Left ventricle myocardium inferior (tissue), 1 donor: ENCODE data around the gene GUCY2D. TPM values are rescaled to one million over a fixed set of nuclear protein-coding genes. Genes with fewer than 3 reads are reported as not detected.

Source experiments
- DNase-seq: peaks from one replicate; pipeline ENCODE4 v3.0.0-alpha.2; 2020
- H3K27ac ChIP-seq: fragments of 200-600 bp; replicated peaks from 2 replicates; pipeline ENCODE4 v1.8.0; 2021
- H3K27me3 ChIP-seq: fragments of 200-600 bp; 2 replicates; pipeline ENCODE4 v1.8.0; 2021; ENCODE audit warnings: low read depth
- H3K36me3 ChIP-seq: fragments of 200-600 bp; 2 replicates; pipeline ENCODE4 v1.8.0; 2021
- H3K4me1 ChIP-seq: fragments of 200-600 bp; 2 replicates; pipeline ENCODE4 v1.8.0; 2021
- H3K4me3 ChIP-seq: fragments of 200-600 bp; 2 replicates; pipeline ENCODE4 v1.8.0; 2021; ENCODE audit warnings: mild to moderate bottlenecking, moderate library complexity
- H3K9me3 ChIP-seq: fragments of 200-600 bp; replicated peaks from 2 replicates; pipeline ENCODE4 v1.8.0; 2021
- intact Hi-C: fragments of 100-400 bp; cut with micrococcal nuclease; formaldehyde crosslinking; loops from one replicate; pipeline ENCODE4 v1.11.0; 2022
- total RNA-seq: library from RNA; stranded (reverse); fragmentation: NEBNext Ultra II Directional; extraction: Animal tissue kit (Norgen Biotek cat#: 25700); gene quantifications from one replicate; pipeline ENCODE4 v1.2.1, GENCODE V29; 2021
- TF ChIP-seq, protein P1 (sequence below): fragments of 200-600 bp; IDR thresholded peaks from 2 replicates; pipeline ENCODE4 v1.8.0; 2021; ENCODE audit warnings: antibody characterized with exemption, mild to moderate bottlenecking, borderline replicate concordance
- donor health status: DM: no; HTN: yes; CAD: no; lungs with severe emphysema.

Gene GUCY2D
- total RNA-seq, 1 donor from 2014 or later, result not detected

DNA sequence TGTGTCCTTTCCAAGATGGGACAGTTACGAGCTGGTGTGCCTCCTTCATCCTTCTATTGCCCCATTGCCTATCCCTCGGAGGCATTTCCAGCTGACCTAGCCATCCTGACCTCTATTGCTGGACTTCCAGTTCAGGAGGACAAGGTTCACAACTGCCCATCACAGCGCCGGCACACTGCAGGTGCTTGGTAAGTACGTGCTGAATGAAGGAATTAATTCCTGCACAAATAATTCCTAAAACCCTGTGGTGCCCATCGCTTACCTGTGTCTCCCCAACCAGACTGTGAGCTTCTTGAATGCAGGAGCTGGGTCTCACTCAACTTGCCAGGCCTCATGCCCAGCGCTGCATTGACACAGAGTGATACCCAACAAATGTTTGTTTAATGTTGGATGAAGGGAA is 49.4 kb downstream of the GUCY2D start:
- no peak overlapping the region for H3K27ac ChIP-seq
- intact Hi-C loops, result no loop called here
- DNase-seq, result no peak
- no peak overlapping the region for H3K4me3 ChIP-seq
- TF ChIP-seq, protein P1, sequence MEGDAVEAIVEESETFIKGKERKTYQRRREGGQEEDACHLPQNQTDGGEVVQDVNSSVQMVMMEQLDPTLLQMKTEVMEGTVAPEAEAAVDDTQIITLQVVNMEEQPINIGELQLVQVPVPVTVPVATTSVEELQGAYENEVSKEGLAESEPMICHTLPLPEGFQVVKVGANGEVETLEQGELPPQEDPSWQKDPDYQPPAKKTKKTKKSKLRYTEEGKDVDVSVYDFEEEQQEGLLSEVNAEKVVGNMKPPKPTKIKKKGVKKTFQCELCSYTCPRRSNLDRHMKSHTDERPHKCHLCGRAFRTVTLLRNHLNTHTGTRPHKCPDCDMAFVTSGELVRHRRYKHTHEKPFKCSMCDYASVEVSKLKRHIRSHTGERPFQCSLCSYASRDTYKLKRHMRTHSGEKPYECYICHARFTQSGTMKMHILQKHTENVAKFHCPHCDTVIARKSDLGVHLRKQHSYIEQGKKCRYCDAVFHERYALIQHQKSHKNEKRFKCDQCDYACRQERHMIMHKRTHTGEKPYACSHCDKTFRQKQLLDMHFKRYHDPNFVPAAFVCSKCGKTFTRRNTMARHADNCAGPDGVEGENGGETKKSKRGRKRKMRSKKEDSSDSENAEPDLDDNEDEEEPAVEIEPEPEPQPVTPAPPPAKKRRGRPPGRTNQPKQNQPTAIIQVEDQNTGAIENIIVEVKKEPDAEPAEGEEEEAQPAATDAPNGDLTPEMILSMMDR, result no peak
- no peaks in the 10 kb centered on the region for H3K36me3 ChIP-seq
- no peaks in the 10 kb centered on the region for H3K9me3 ChIP-seq
- H3K27me3 ChIP-seq, result peaks cover 34% of the 10 kb centered on the region
- no peaks in the 10 kb centered on the region for H3K4me1 ChIP-seq

DNA sequence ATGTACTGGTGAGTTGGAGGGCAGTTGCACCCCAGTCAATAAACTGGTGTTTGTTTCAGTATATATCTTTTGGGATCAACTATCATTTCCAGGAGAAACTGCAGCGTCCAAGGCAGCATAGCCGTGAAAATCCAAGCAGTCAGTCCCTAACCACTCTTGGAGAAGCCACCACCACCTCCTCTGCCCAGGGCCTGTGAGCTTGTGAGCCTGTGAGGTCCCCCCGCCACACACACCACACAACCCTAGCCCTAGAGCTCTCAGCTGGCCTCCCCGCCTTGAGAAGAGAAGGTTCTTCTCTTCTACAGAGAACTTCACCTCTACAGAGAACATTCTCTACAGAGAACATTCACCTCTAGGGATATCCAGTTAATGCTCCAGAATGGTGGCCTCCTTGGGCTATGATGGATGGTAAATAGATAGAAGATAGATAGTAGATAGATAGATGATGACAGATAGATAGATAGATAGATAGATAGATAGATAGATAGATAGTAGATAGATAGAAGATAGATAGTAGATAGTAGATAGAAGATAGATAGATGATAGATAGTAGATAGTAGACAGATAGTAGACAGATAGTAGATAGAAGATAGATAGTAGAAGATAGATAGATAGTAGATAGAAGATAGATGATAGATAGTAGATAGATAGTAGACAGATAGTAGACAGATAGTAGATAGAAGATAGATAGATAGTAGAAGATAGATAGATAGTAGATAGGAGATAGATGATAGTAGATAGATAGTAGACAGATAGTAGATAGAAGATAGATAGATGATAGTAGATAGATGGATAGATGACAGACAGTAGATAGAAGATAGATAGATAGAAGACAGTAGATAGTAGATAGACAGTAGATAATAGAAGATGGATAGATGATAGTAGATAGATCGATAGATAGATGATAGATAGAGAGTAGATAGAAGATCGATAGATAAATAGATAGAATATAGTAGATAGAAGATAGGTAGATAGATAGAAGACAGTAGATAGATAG is 50.1 kb downstream of the GUCY2D start:
- Histone ChIP-seq H3K36me3 (no peaks in the 10 kb centered on the region), H3K4me1 (no peaks in the 10 kb centered on the region), H3K4me3 (no peak overlapping the region), H3K9me3 (no peaks in the 10 kb centered on the region), H3K27me3 (peaks cover 35% of the 10 kb centered on the region), H3K27ac (no peak overlapping the region)
- DNase-seq, result no peak
- intact Hi-C loops, result no loop called here
- TF ChIP-seq, protein P1, result no peak

DNA sequence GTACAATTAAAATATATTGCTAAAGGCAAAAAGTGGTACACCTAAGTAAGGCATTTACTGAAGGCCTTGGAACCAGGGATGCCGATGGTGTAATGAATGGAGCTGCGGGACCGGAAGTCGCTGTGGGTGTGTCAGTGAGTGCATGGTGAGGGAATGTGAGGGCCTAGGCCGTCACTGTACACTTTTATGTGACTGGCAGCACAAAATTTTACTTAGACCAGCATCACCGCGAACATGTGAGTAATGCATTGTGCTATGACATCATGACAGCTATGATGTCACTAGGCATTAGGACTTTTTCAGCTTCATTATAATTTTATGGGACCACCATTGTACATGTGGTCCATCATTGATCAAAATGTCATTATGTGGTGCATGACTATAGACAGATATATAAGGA is 51.2 kb downstream of the GUCY2D start:
- intact Hi-C loops, result no loop called here
- H3K36me3 ChIP-seq, result no peaks in the 10 kb centered on the region
- DNase-seq, result no peak
- H3K27me3 ChIP-seq, result peaks cover 38% of the 10 kb centered on the region
- no peaks in the 10 kb centered on the region for H3K9me3 ChIP-seq
- TF ChIP-seq, protein P1, result no peak
- H3K4me3 ChIP-seq, result no peak overlapping the region
- no peaks in the 10 kb centered on the region for H3K4me1 ChIP-seq
- H3K27ac ChIP-seq, result no peak overlapping the region

DNA sequence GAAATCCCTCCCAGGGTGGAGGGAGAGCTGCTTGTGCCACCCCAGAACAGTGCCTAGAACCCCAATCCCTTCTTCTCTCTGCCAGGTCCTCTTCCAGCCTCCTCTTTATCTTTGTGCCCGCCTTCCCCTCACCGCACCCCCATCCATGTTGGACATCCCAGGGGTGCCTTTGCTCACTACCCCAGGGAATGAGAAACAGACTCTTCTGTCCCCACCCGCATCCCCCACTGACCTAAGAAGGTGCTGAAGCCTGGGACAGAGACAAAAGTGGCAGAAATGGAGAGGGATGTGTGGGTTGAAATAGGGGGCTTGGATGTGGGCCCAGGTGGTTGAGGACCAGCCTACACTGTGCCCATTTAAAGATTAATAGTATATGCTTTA is 53.4 kb downstream of the GUCY2D start:
- no peaks in the 10 kb centered on the region for H3K36me3 ChIP-seq
- TF ChIP-seq, protein P1, result no peak
- H3K27me3 ChIP-seq, result peaks cover 59% of the 10 kb centered on the region
- no peaks in the 10 kb centered on the region for H3K4me1 ChIP-seq
- H3K27ac ChIP-seq, result no peak overlapping the region
- H3K4me3 ChIP-seq, result no peak overlapping the region
- H3K9me3 ChIP-seq, result no peaks in the 10 kb centered on the region
- DNase-seq, result no peak
- intact Hi-C loops, result no loop called here

DNA sequence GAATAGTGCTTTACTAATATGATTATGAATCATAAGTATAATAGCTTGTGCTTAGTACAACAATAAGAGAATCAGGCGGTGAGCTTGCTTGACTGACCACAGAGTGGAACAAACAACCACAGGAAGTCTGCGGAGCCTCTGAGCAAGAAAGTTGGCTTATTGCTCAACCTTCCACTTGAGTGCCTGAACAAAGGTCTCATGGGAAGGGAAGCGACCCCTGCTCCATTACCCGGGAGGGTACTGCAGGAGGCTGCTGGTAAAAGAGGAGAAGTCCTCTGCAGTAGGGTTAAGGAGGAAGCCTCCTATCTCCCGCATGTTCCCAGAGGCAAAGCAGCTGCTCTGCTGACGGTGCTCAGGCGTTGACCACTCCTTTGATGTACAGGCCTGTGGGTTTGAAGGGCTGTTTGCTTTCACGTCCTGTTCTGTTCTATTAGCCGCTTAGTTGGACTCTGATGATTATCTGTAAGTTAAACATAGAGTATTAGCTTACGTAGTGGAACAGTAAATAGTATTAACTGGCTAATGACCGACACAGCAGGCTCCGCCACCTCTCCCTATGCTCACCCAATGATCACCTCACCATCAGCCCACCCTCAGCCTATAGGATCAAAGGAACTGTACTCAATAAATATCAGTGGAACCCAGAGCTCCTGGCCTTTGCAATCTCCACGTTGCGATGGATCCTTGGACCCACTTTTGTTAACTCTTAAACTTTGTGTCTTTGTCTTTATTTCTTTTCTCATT is 54.0 kb downstream of the GUCY2D start:
- no peaks in the 10 kb centered on the region for H3K4me1 ChIP-seq
- H3K4me3 ChIP-seq, result no peak overlapping the region
- no peak for DNase-seq
- TF ChIP-seq, protein P1, result no peak
- no peaks in the 10 kb centered on the region for H3K36me3 ChIP-seq
- H3K27ac ChIP-seq, result no peak overlapping the region
- peaks cover 64% of the 10 kb centered on the region for H3K27me3 ChIP-seq
- H3K9me3 ChIP-seq, result no peaks in the 10 kb centered on the region
- intact Hi-C loops, result no loop called here
